OCI-LY7 (cell line): ENCODE measurements around the gene HMGA1. TPM values are rescaled to one million over a fixed set of nuclear protein-coding genes. Genes with fewer than 3 reads are reported as not detected.

Experiments
- BruUV-seq: library from RNA; stranded (reverse); fragments of 400-500 nt; replicated peaks from 2 replicates; lab custom pipeline; 2021; lab: Mats Ljungman, UMichigan
- CTCF ChIA-PET: fragments of 300-600 bp; sonication (Branson Sonifier 250); formaldehyde crosslinking; loops from one replicate; lab custom pipeline; 2022; ENCODE audit warnings: antibody characterized with exemption; ENCODE audit not compliant: unreplicated experiment; lab: Charles Lee
- POLR2A ChIA-PET: fragments of 300-600 bp; sonication (Branson Sonifier 250); formaldehyde crosslinking; loops from one replicate; lab custom pipeline; 2022; ENCODE audit warnings: antibody characterized with exemption; lab: Charles Lee
- DNase-seq: peaks from one replicate; pipeline ENCODE4 v3.0.0-alpha.2; 2015; ENCODE audit warnings: low spot score
- H2AFZ ChIP-seq: fragments of 200-600 bp; sonication (generic), shearing (Covaris generic); 2 replicates; pipeline ENCODE4 v1.6.1; 2014; ENCODE audit warnings: mild to moderate bottlenecking, antibody characterized with exemption, low read length, moderate library complexity
- H3K27ac ChIP-seq: fragments of 200-600 bp; sonication (generic); 2 replicates; pipeline ENCODE4 v1.5.1; 2014; ENCODE audit warnings: mixed run types, low read depth, mild to moderate bottlenecking, moderate library complexity, low read length, inconsistent platforms; ENCODE audit not compliant: poor library complexity, severe bottlenecking
- H3K36me3 ChIP-seq: fragments of 200-600 bp; sonication (generic); 2 replicates; pipeline ENCODE4 v1.6.1; 2014; ENCODE audit warnings: mild to moderate bottlenecking, antibody characterized with exemption, low read length, moderate library complexity, mixed read lengths; ENCODE audit not compliant: insufficient read depth
- H3K4me1 ChIP-seq: fragments of 200-600 bp; sonication (generic); 2 replicates; pipeline ENCODE4 v1.5.1; 2014; ENCODE audit warnings: mild to moderate bottlenecking, low read length; ENCODE audit not compliant: insufficient read depth, poor library complexity, severe bottlenecking
- H3K4me2 ChIP-seq: fragments of 200-600 bp; sonication (generic); 2 replicates; pipeline ENCODE4 v1.6.1; 2014; ENCODE audit warnings: mild to moderate bottlenecking, low read length
- H3K4me3 ChIP-seq: fragments of 200-600 bp; sonication (generic); 2 replicates; pipeline ENCODE4 v1.5.1; 2014; ENCODE audit warnings: mild to moderate bottlenecking, low read depth, low read length; ENCODE audit not compliant: poor library complexity, severe bottlenecking
- H3K79me2 ChIP-seq: fragments of 200-600 bp; sonication (generic); 2 replicates; pipeline ENCODE4 v1.6.1; 2016; ENCODE audit warnings: low read depth, mild to moderate bottlenecking, low read length, moderate library complexity, mixed read lengths; ENCODE audit not compliant: insufficient read depth
- H3K9me2 ChIP-seq: fragments of 200-600 bp; sonication (generic); 2 replicates; pipeline ENCODE4 v1.6.1; 2016; ENCODE audit warnings: mild to moderate bottlenecking, low read length, mixed read lengths; ENCODE audit not compliant: insufficient read depth
- H3K9me3 ChIP-seq: fragments of 200-600 bp; sonication (generic); 2 replicates; pipeline ENCODE4 v1.6.1; 2014; ENCODE audit warnings: mild to moderate bottlenecking, mixed run types, low read length, mixed read lengths
- H4K20me1 ChIP-seq: fragments of 200-600 bp; sonication (generic); 2 replicates; pipeline ENCODE4 v1.6.1; 2014; ENCODE audit warnings: mild to moderate bottlenecking, antibody characterized with exemption, low read length, moderate library complexity, mixed read lengths; ENCODE audit not compliant: insufficient read depth
- EZH2phosphoT487 ChIP-seq: fragments of 200-600 bp; sonication (generic); IDR thresholded peaks from 2 replicates; pipeline ENCODE4 v1.6.1; 2018; ENCODE audit warnings: low read depth, borderline replicate concordance, mild to moderate bottlenecking, mixed run types, antibody characterized with exemption, low read length, moderate library complexity, mixed read lengths
- intact Hi-C: fragments of 100-400 bp; cut with micrococcal nuclease; formaldehyde crosslinking; loops from one replicate; pipeline ENCODE4 v1.10.0; 2022; ENCODE audit not compliant: unreplicated experiment
- total RNA-seq, 2 experiments: library from RNA; depleted of rRNA in 1 of 2; stranded (reverse); fragments of >200 nt in 1 of 2; shearing (Covaris generic) in 1 of 2; gene quantifications; 2 replicates each; pipeline ENCODE4 v1.2.3, GENCODE V29; 2014 to 2022
- TF ChIP-seq, protein P1 (sequence below): fragments of 200-600 bp; sonication (generic); conservative IDR thresholded peaks from 2 replicates; pipeline ENCODE4 v1.5.1; 2014; ENCODE audit warnings: mild to moderate bottlenecking, antibody characterized with exemption, low read length, moderate library complexity, mixed read lengths

Gene HMGA1
- total RNA-seq, 2 experiments from 2014 or later = 435 to 764 TPM

DNA sequence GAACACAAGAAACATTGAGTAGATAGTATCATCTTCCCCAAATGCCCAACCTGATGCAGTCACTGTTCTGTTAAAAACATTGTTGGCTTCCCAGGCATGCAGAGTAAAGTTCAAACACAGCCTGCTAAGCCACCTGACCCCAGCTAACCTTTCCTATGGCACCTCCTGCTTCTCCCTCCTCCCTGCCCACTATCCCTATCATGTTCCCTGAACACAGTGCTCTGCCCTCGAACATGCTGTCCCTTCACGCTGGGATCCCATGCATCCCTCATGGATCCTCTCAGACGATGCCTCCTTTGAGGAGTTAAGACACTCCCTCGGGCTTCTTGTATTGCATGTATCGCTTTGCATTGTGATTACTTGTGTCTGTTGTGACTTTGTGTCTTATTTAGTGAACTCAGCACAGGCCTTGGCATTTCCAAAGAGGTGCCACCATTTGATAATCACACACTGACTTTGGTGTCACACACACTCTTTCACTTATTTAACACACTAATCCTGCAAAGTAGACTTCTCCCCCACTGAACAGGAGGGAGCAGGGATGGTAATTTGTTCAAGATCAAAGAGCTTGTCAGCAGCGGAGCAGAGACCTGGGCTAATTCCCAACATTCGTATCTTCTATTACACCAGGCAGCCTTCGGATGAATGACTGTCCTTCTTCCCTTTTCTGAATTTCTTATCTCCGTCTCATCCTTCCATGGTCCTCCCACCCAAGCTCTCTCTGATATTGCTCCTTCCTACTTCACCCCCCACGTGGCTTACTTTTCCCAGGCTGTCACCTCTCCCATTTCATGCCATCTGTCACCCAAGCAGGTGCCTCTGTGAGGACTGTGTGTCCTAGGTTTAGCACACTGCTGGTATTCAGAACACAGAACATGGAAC lies 40.4 kb downstream of the HMGA1 start:
- TF ChIP-seq, protein P1, sequence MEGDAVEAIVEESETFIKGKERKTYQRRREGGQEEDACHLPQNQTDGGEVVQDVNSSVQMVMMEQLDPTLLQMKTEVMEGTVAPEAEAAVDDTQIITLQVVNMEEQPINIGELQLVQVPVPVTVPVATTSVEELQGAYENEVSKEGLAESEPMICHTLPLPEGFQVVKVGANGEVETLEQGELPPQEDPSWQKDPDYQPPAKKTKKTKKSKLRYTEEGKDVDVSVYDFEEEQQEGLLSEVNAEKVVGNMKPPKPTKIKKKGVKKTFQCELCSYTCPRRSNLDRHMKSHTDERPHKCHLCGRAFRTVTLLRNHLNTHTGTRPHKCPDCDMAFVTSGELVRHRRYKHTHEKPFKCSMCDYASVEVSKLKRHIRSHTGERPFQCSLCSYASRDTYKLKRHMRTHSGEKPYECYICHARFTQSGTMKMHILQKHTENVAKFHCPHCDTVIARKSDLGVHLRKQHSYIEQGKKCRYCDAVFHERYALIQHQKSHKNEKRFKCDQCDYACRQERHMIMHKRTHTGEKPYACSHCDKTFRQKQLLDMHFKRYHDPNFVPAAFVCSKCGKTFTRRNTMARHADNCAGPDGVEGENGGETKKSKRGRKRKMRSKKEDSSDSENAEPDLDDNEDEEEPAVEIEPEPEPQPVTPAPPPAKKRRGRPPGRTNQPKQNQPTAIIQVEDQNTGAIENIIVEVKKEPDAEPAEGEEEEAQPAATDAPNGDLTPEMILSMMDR = no peak
- no peak for TF ChIP-seq EZH2phosphoT487
- no peak overlapping the region for H3K4me3 ChIP-seq
- H3K4me2 ChIP-seq = no peak overlapping the region
- POLR2A ChIA-PET = interaction anchor here (1.1 kb wide), 1 partner anchor 11 kb away, joined by 4 read pairs; no protein-coding TSS in a partner anchor
- intact Hi-C loops = no loop called here
- no peak for DNase-seq
- no peaks in the 10 kb centered on the region for H3K79me2 ChIP-seq
- H3K9me2 ChIP-seq = no peaks in the 10 kb centered on the region
- no peaks in the 10 kb centered on the region for H3K9me3 ChIP-seq
- no peak overlapping the region for H2AFZ ChIP-seq
- H4K20me1 ChIP-seq = no peaks in the 10 kb centered on the region
- BruUV-seq = no TSS peak
- no peak overlapping the region for H3K27ac ChIP-seq
- peaks cover 29% of the 10 kb centered on the region for H3K36me3 ChIP-seq
- CTCF ChIA-PET = no interaction called here
- peaks cover 8% of the 10 kb centered on the region for H3K4me1 ChIP-seq

GRCh38 chr6:34277763-34278112 lies 41.1 kb downstream of the HMGA1 start:
- Histone ChIP-seq H3K36me3 (peaks cover 33% of the 10 kb centered on the region), H3K27ac (no peak overlapping the region), H2AFZ (no peak overlapping the region), H3K4me2 (no peak overlapping the region), H3K9me2 (no peaks in the 10 kb centered on the region), H3K79me2 (no peaks in the 10 kb centered on the region), H3K4me3 (no peak overlapping the region), H3K9me3 (no peaks in the 10 kb centered on the region), H4K20me1 (no peaks in the 10 kb centered on the region), H3K4me1 (peaks cover 8% of the 10 kb centered on the region)
- POLR2A ChIA-PET = interaction anchor here (0.5 to 1.1 kb wide), 2 partner anchors 11 to 110 kb away, joined by 3 to 4 read pairs; no protein-coding TSS in a partner anchor
- BruUV-seq = no TSS peak
- no peak for DNase-seq
- CTCF ChIA-PET = no interaction called here
- intact Hi-C loops = no loop called here
- TF ChIP-seq, protein P1 = no peak
- no peak for TF ChIP-seq EZH2phosphoT487

GRCh38 chr6:34278833-34279232 lies 42.2 kb downstream of the HMGA1 start:
- no peaks in the 10 kb centered on the region for H3K9me2 ChIP-seq
- H4K20me1 ChIP-seq = no peaks in the 10 kb centered on the region
- peaks cover 38% of the 10 kb centered on the region for H3K36me3 ChIP-seq
- TF ChIP-seq, protein P1 = no peak
- TF ChIP-seq EZH2phosphoT487 = no peak
- CTCF ChIA-PET = no interaction called here
- H3K27ac ChIP-seq = no peak overlapping the region
- H3K79me2 ChIP-seq = no peaks in the 10 kb centered on the region
- no peak overlapping the region for H3K4me2 ChIP-seq
- POLR2A ChIA-PET = interaction anchor here (0.6 kb wide), 1 partner anchor 358 kb away, joined by 3 read pairs; no protein-coding TSS in a partner anchor
- H2AFZ ChIP-seq = no peak overlapping the region
- intact Hi-C loops = no loop called here
- H3K9me3 ChIP-seq = no peaks in the 10 kb centered on the region
- no peak overlapping the region for H3K4me3 ChIP-seq
- no peak for DNase-seq
- H3K4me1 ChIP-seq = peaks cover under 1% of the 10 kb centered on the region
- no TSS peak for BruUV-seq
